ENCODE data around the gene BEND2. TPM values are rescaled to one million over a fixed set of nuclear protein-coding genes. Genes with fewer than 3 reads are reported as not detected.

Gene BEND2
- polyA plus RNA-seq, 1 donor (not counting 4 experiments of a cell fraction or from before 2014, with no cell fraction given): not detected

DNA sequence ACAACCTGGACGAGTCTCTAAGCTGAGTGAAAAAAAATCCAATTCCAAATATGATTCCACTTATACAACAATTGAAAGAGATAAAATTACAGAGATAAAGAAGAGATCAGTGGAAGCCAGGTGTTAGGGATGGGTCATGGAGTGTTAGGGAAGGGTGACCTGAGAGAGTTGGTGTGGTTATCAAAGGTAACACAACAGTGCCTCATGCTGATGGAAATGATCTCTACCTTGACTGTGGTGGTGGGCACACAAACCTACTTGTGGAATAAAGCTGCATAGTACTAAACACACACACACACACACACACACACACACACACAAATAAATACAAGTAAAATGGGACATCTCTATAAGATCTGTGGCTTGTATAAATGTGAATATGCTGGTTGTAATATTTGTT is 26.0 kb downstream of the BEND2 start:
- Histone ChIP-seq H3K36me3 (ENCODE audit: control insufficient read depth in 2 of 2, extremely low read depth in 1 of 2, insufficient read depth in 2 of 2, low read length in 2 of 2) (no peaks in the 10 kb centered on the region), H3K4me1 (ENCODE audit: control insufficient read depth, extremely low read depth, insufficient read depth, low read length) (no peaks in the 10 kb centered on the region), H3K27ac (ENCODE audit: control insufficient read depth, insufficient read depth, low read length) (no peak overlapping the region), H3K4me3 (ENCODE audit: control insufficient read depth in 2 of 3, extremely low read depth in 1 of 3, insufficient read depth in 2 of 3, low read depth in 1 of 3, low read length in 3 of 3) (no peak overlapping the region), H2AFZ (ENCODE audit: control insufficient read depth, low read length) (no peak overlapping the region), H4K20me1 (ENCODE audit: control insufficient read depth, extremely low read depth, insufficient read depth, low read length) (no peaks in the 10 kb centered on the region), H3K9me3 (ENCODE audit: control insufficient read depth, low read depth, low read length) (no peaks in the 10 kb centered on the region), H3K27me3 (ENCODE audit: control insufficient read depth, extremely low read depth, insufficient read depth, low read length) (no peaks in the 10 kb centered on the region), H3K9ac (ENCODE audit: control insufficient read depth, extremely low read depth, insufficient read depth, low read length) (no peak overlapping the region), H3K9me1 (ENCODE audit: control insufficient read depth, extremely low read depth, insufficient read depth, low read length) (no peaks in the 10 kb centered on the region), H3K79me2 (ENCODE audit: control insufficient read depth, insufficient read depth, low read length) (no peaks in the 10 kb centered on the region), H3K4me2 (ENCODE audit: control insufficient read depth, extremely low read depth, insufficient read depth, low read depth, low read length) (no peak overlapping the region)
- FAIRE-seq (no peak), DNase-seq (ENCODE audit: low read depth, low spot score) (no peak)
- dilution Hi-C loops (cut with MboI; ENCODE audit: extremely low pct_ligation_motif_present, low sequenced_read_pairs): no loop called here
- TF ChIP-seq EZH2 (IDR thresholded peaks at IDR 0.05; ENCODE audit: low read length): no peak
- TF ChIP-seq, protein P1, sequence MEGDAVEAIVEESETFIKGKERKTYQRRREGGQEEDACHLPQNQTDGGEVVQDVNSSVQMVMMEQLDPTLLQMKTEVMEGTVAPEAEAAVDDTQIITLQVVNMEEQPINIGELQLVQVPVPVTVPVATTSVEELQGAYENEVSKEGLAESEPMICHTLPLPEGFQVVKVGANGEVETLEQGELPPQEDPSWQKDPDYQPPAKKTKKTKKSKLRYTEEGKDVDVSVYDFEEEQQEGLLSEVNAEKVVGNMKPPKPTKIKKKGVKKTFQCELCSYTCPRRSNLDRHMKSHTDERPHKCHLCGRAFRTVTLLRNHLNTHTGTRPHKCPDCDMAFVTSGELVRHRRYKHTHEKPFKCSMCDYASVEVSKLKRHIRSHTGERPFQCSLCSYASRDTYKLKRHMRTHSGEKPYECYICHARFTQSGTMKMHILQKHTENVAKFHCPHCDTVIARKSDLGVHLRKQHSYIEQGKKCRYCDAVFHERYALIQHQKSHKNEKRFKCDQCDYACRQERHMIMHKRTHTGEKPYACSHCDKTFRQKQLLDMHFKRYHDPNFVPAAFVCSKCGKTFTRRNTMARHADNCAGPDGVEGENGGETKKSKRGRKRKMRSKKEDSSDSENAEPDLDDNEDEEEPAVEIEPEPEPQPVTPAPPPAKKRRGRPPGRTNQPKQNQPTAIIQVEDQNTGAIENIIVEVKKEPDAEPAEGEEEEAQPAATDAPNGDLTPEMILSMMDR (optimal IDR thresholded peaks at IDR 0.05 in 1 of 3, IDR thresholded peaks at IDR 0.05 in 1 of 3, conservative IDR thresholded peaks at IDR 0.05 in 1 of 3; ENCODE audit: extremely low read depth in 1 of 3, insufficient read depth in 2 of 3, low read length in 3 of 3): no peak

DNA sequence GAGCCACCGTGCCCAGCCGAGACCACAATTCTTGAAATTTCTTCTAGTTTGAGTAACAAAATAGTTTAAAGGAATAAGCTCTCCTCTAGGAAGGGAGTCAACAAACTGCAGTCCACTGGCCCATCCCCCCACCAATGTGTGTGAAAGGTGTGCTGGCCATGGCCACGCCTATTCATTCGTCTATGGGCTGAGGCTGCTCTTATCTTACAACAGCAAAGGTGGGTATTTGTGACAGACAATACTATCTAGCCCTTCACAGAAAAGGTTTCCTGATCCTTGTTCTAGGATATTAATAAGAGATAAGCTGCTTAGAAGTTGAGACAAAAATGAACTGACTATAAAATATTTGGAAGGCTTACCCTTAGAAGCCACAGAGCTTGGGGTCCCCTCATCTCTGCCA is 41.2 kb downstream of the BEND2 start:
- no peak overlapping the region for H2AFZ ChIP-seq (ENCODE audit: control insufficient read depth, low read length)
- H3K4me3 ChIP-seq (ENCODE audit: control insufficient read depth in 2 of 3, extremely low read depth in 1 of 3, insufficient read depth in 2 of 3, low read depth in 1 of 3, low read length in 3 of 3): no peak overlapping the region
- H3K9me3 ChIP-seq (ENCODE audit: control insufficient read depth, low read depth, low read length): no peaks in the 10 kb centered on the region
- FAIRE-seq (no peak), DNase-seq (ENCODE audit: low read depth, low spot score) (no peak)
- H3K4me1 ChIP-seq (ENCODE audit: control insufficient read depth, extremely low read depth, insufficient read depth, low read length): no peaks in the 10 kb centered on the region
- H3K4me2 ChIP-seq (ENCODE audit: control insufficient read depth, extremely low read depth, insufficient read depth, low read depth, low read length): no peak overlapping the region
- H3K27ac ChIP-seq (ENCODE audit: control insufficient read depth, insufficient read depth, low read length): no peak overlapping the region
- H3K27me3 ChIP-seq (ENCODE audit: control insufficient read depth, extremely low read depth, insufficient read depth, low read length): no peaks in the 10 kb centered on the region
- H3K36me3 ChIP-seq (ENCODE audit: control insufficient read depth in 2 of 2, extremely low read depth in 1 of 2, insufficient read depth in 2 of 2, low read length in 2 of 2): no peaks in the 10 kb centered on the region
- TF ChIP-seq EZH2 (IDR thresholded peaks at IDR 0.05; ENCODE audit: low read length): no peak
- TF ChIP-seq, protein P1 (optimal IDR thresholded peaks at IDR 0.05 in 1 of 3, IDR thresholded peaks at IDR 0.05 in 1 of 3, conservative IDR thresholded peaks at IDR 0.05 in 1 of 3; ENCODE audit: extremely low read depth in 1 of 3, insufficient read depth in 2 of 3, low read length in 3 of 3): no peak
- no peaks in the 10 kb centered on the region for H3K9me1 ChIP-seq (ENCODE audit: control insufficient read depth, extremely low read depth, insufficient read depth, low read length)
- no peaks in the 10 kb centered on the region for H4K20me1 ChIP-seq (ENCODE audit: control insufficient read depth, extremely low read depth, insufficient read depth, low read length)
- dilution Hi-C loops (cut with MboI; ENCODE audit: extremely low pct_ligation_motif_present, low sequenced_read_pairs): no loop called here
- no peak overlapping the region for H3K9ac ChIP-seq (ENCODE audit: control insufficient read depth, extremely low read depth, insufficient read depth, low read length)
- H3K79me2 ChIP-seq (ENCODE audit: control insufficient read depth, insufficient read depth, low read length): no peaks in the 10 kb centered on the region
